ENCODE measurements around the gene PLB1. TPM values are rescaled to one million over a fixed set of nuclear protein-coding genes. Genes with fewer than 3 reads are reported as not detected.

The PLB1 gene
- total RNA-seq, 1 donor from 2014 or later = 0.64 TPM

GRCh38 chr2:28666496-28667184, 170.8 kb downstream of the PLB1 start:
- ChIA-PET CTCF (no interaction called here), POLR2A (no interaction called here)
- Mint-ChIP-seq H3K9me3 (no peaks in the 10 kb centered on the region), H3K4me1 (no peaks in the 10 kb centered on the region), H3K27ac (no peak overlapping the region), H3K4me3 (no peak overlapping the region), H3K27me3 (no peaks in the 10 kb centered on the region), H3K36me3 (ENCODE audit: low read depth) (no peaks in the 10 kb centered on the region)
- no peak for ATAC-seq (ENCODE audit: low read depth)
- TF ChIP-seq CTCF (IDR thresholded peaks at IDR 0.05) = no peak
- no peak for DNase-seq
- intact Hi-C loops (cut with micrococcal nuclease) = no loop called here

GRCh38 chr2:28667261-28667660, 171.4 kb downstream of the PLB1 start:
- ChIA-PET CTCF (no interaction called here), POLR2A (no interaction called here)
- no peaks in the 10 kb centered on the region for H3K9me3 Mint-ChIP-seq
- no peaks in the 10 kb centered on the region for H3K27me3 Mint-ChIP-seq
- no peak overlapping the region for H3K27ac Mint-ChIP-seq
- H3K4me1 Mint-ChIP-seq = no peaks in the 10 kb centered on the region
- TF ChIP-seq CTCF (IDR thresholded peaks at IDR 0.05) = no peak
- intact Hi-C loops (cut with micrococcal nuclease) = no loop called here
- no peaks in the 10 kb centered on the region for H3K36me3 Mint-ChIP-seq (ENCODE audit: low read depth)
- ATAC-seq (ENCODE audit: low read depth) (no peak), DNase-seq (no peak)
- no peak overlapping the region for H3K4me3 Mint-ChIP-seq

DNA sequence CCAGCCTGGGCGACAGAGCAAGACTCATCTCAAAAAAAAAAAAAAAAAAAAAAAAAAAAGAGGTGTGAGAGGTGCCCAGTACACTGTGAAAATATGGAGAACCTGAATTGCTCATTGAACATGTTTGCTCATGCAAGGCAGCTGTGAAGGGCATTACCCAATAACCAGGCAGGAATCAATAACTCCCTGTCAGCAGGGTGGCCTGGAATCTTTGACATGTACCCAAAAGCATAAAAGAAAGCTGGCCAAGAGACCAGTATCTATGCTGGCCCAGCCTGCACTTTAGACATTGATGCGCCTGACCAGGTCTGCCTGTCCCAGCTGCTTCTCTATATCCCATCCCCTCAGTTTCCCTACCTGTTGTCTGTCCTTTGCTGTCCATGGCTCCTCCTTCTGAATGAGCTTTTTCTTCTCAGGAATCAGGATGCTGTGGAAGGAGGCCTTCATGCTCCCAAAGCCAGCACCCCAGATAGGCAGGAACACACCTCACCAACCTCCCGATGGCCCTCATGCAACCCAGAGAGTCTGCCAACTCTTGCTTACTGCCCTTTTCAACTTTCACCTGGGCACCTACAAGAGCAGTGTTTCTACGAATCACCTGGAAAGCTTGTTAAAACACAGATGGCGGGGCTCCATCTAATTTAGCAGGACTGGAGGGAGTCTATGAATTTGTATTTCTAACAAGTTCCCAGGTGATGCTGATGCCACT, 172.4 kb downstream of the PLB1 start:
- Mint-ChIP-seq H3K9me3 (peaks cover 8% of the 10 kb centered on the region), H3K4me3 (no peak overlapping the region), H3K36me3 (ENCODE audit: low read depth) (no peaks in the 10 kb centered on the region), H3K27me3 (no peaks in the 10 kb centered on the region), H3K4me1 (no peaks in the 10 kb centered on the region), H3K27ac (no peak overlapping the region)
- no peak for TF ChIP-seq CTCF (IDR thresholded peaks at IDR 0.05)
- ChIA-PET POLR2A (no interaction called here), CTCF (no interaction called here)
- intact Hi-C loops (cut with micrococcal nuclease) = no loop called here
- no peak for DNase-seq
- ATAC-seq (ENCODE audit: low read depth) = no peak

DNA sequence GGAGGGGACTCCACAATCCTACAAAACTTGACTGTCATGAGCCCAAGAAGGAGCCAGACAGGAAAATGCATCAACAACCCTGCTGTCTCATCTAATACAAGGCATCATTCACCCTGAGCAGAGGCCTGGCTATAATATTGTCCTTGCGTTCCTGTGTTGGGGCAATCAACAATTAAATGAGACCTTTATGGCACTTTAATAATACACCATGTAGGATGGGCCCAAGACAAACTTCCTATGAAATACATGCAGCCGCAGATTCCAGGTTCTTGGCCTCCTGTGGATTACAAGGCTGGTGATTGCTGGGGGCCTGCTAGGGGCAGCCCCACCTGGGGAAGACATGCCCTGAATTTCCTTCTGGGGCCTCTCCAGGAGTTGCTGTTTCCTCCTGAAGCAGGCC, 173.0 kb downstream of the PLB1 start:
- POLR2A ChIA-PET = no interaction called here
- Mint-ChIP-seq H3K27me3 (no peaks in the 10 kb centered on the region), H3K9me3 (peaks cover 11% of the 10 kb centered on the region), H3K4me3 (no peak overlapping the region), H3K36me3 (ENCODE audit: low read depth) (no peaks in the 10 kb centered on the region), H3K4me1 (no peaks in the 10 kb centered on the region), H3K27ac (no peak overlapping the region)
- intact Hi-C loops (cut with micrococcal nuclease) = no loop called here
- ATAC-seq (ENCODE audit: low read depth) (no peak), DNase-seq (no peak)
- no peak for TF ChIP-seq CTCF (IDR thresholded peaks at IDR 0.05)
- CTCF ChIA-PET = no interaction called here

DNA sequence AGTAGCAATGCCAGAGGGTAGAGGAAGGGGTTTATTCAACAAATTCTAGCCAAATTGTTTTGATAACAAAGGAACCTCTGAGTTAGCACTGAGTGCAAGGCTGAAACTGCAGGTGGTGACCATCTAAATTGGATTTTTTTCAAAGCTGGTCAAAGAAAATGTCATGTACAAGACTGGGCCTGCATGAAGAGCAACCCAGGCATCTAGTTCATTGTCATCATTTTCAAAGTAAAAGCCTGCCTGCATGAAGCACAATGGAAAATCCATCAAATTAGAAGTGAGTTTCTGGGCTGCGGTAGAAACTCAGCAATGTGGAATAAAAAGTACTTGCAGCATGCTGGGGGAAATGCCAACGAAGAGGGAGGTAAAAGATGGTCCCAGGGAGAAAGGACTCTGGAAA, 175.0 kb downstream of the PLB1 start:
- no peak for ATAC-seq (ENCODE audit: low read depth)
- Mint-ChIP-seq H3K27me3 (no peaks in the 10 kb centered on the region), H3K27ac (no peak overlapping the region), H3K9me3 (peaks cover 11% of the 10 kb centered on the region), H3K36me3 (ENCODE audit: low read depth) (no peaks in the 10 kb centered on the region), H3K4me3 (no peak overlapping the region), H3K4me1 (no peaks in the 10 kb centered on the region)
- CTCF ChIA-PET = no interaction called here
- no peak for TF ChIP-seq CTCF (IDR thresholded peaks at IDR 0.05)
- no peak for DNase-seq
- POLR2A ChIA-PET = no interaction called here
- intact Hi-C loops (cut with micrococcal nuclease) = no loop called here
